ENCODE data around the gene KIAA1755.

DNA sequence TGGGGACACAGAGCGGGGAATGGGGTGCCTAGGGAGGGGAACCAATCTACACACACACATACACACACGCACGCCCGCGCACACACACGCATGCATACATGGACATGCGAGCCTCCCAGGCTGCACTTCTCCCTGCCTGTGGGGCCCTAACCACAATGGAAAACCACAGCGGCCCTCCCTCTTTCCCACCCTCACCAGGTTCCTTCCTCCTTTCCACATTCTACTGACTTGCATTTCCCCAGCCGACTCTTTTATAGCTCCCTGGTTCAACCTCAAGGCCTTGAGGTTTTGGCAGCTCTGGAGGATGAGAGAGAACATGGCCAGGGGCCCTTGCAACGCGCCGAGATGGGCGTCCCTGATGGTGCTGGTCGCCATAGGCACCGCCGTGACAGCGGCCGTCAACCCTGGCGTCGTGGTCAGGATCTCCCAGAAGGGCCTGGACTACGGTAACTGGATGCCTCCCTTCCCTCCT, 43.4 kb upstream of the KIAA1755 start, which contains the start of gene BPI:
- TF ChIP-seq, protein P1, sequence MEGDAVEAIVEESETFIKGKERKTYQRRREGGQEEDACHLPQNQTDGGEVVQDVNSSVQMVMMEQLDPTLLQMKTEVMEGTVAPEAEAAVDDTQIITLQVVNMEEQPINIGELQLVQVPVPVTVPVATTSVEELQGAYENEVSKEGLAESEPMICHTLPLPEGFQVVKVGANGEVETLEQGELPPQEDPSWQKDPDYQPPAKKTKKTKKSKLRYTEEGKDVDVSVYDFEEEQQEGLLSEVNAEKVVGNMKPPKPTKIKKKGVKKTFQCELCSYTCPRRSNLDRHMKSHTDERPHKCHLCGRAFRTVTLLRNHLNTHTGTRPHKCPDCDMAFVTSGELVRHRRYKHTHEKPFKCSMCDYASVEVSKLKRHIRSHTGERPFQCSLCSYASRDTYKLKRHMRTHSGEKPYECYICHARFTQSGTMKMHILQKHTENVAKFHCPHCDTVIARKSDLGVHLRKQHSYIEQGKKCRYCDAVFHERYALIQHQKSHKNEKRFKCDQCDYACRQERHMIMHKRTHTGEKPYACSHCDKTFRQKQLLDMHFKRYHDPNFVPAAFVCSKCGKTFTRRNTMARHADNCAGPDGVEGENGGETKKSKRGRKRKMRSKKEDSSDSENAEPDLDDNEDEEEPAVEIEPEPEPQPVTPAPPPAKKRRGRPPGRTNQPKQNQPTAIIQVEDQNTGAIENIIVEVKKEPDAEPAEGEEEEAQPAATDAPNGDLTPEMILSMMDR (IDR thresholded peaks at IDR 0.05; ENCODE audit: low read depth, low read length, poor library complexity, severe bottlenecking), result no peak
- TF ChIP-seq EZH2phosphoT487 (IDR thresholded peaks at IDR 0.05; ENCODE audit: borderline replicate concordance, low read length), result no peak

Measured in DOHH2 (cell line).